PC-9 (cell line): ENCODE results near the gene PRR5L.

ENCODE experiments used
- EZH2 ChIP-seq: fragments of 200-600 bp; sonication (generic); IDR thresholded peaks from 2 replicates; pipeline ENCODE4 v1.8.0; 2017; ENCODE audit warnings: antibody characterized with exemption, low read depth
- TF ChIP-seq, protein P1 (sequence below): fragments of 200-600 bp; sonication (generic); conservative IDR thresholded peaks from 2 replicates; pipeline ENCODE4 v1.6.1; 2017; ENCODE audit warnings: mixed run types, antibody characterized with exemption, mild to moderate bottlenecking, moderate library complexity

GRCh38 chr11:36282926-36283325 lies 13.2 kb upstream of the PRR5L start:
- TF ChIP-seq, protein P1, sequence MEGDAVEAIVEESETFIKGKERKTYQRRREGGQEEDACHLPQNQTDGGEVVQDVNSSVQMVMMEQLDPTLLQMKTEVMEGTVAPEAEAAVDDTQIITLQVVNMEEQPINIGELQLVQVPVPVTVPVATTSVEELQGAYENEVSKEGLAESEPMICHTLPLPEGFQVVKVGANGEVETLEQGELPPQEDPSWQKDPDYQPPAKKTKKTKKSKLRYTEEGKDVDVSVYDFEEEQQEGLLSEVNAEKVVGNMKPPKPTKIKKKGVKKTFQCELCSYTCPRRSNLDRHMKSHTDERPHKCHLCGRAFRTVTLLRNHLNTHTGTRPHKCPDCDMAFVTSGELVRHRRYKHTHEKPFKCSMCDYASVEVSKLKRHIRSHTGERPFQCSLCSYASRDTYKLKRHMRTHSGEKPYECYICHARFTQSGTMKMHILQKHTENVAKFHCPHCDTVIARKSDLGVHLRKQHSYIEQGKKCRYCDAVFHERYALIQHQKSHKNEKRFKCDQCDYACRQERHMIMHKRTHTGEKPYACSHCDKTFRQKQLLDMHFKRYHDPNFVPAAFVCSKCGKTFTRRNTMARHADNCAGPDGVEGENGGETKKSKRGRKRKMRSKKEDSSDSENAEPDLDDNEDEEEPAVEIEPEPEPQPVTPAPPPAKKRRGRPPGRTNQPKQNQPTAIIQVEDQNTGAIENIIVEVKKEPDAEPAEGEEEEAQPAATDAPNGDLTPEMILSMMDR, result no peak
- no peak for TF ChIP-seq EZH2
